Thymus (tissue), 11 donors: Measurements from ENCODE around the gene OR10J1. TPM values are rescaled to one million over a fixed set of nuclear protein-coding genes. Genes with fewer than 3 reads are reported as not detected.

Experiments used
- DNase-seq, 9 donors: peaks; one replicate each; pipeline ENCODE4 v3.0.0-alpha.2; 2013; ENCODE audit warnings: low spot score in 9 of 9, low read depth in 6 of 9, missing footprints in 1 of 9
- H3K27ac ChIP-seq, 2 donors: one replicate each; pipeline ENCODE4 v1.5.1; 2013; ENCODE audit warnings: control low read depth in 1 of 2, low read depth in 1 of 2, low read length in 1 of 2, mild to moderate bottlenecking in 1 of 2, moderate library complexity in 1 of 2
- H3K27me3 ChIP-seq, 2 donors: one replicate each; pipeline ENCODE4 v1.5.1; 2013; ENCODE audit warnings: low read length in 1 of 2; ENCODE audit not compliant: control insufficient read depth in 2 of 2, insufficient read depth in 1 of 2
- H3K36me3 ChIP-seq, 2 donors: one replicate each; pipeline ENCODE4 v1.5.1; 2013; ENCODE audit warnings: low read length in 1 of 2, mild to moderate bottlenecking in 1 of 2, moderate library complexity in 1 of 2; ENCODE audit not compliant: control insufficient read depth in 2 of 2, insufficient read depth in 2 of 2
- H3K4me1 ChIP-seq, 2 donors: one replicate each; pipeline ENCODE4 v1.5.1; 2013; ENCODE audit warnings: low read length in 2 of 2; ENCODE audit not compliant: control insufficient read depth in 2 of 2, insufficient read depth in 2 of 2
- H3K4me3 ChIP-seq, 2 donors: one replicate each; pipeline ENCODE4 v1.5.1; 2013; ENCODE audit warnings: low read length in 2 of 2, control low read depth in 1 of 2, mild to moderate bottlenecking in 1 of 2
- H3K9me3 ChIP-seq, 2 donors: one replicate each; pipeline ENCODE4 v1.5.1; 2013; ENCODE audit warnings: low read length in 1 of 2, mild to moderate bottlenecking in 1 of 2; ENCODE audit not compliant: control insufficient read depth in 2 of 2, insufficient read depth in 1 of 2
- WGBS: extraction: QIAGEN DNeasy Blood & Tissue Kit; methylation state at CpG from one replicate; pipeline ENCODE4 v1.1.7; 2013; 5-methylcytosine and 5-hydroxymethylcytosine counted together
- polyA plus RNA-seq: library from polyadenylated mRNA; stranded (reverse); fragments of 200-250 nt; gene quantifications from one replicate; pipeline ENCODE4 v1.2.3, GENCODE V29; 2013
- total RNA-seq: library from RNA; stranded (reverse); fragments of 120-200 nt; gene quantifications from one replicate; pipeline ENCODE4 v1.2.4, GENCODE V29; 2013
- donor health status: healthy.

OR10J1 gene
- total and polyA plus RNA-seq, 2 donors = 0.05 TPM; not detected in 1

DNA sequence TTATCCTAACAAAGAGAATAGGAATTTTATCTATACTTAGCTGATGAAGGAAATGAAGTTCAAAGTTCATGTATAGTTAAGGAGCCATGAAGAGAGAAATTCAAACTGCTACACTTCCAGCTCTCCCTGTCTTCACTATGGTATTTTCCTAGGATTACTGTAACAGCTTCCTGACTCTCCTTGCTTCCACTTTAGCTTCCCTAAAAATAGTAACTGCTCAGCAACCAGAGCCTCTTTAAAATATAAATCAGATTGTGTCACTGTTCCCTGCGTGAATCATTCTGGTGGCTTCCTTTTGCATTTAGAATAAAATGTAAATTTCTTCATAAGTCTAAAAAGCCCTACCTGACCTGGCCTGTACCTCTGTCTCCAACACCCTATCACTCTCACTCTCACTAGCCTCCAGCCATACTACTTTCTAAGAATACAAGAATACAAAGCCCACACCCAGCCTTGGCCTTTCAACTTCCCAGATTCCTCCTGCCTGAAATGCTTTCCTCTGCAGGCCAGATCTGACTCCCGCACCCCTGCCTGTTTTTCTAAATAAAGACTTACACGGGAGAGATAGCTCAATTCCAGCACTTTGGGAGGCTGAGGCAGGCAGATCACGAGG, 30.5 kb downstream of the OR10J1 start:
- no peak for DNase-seq
- no peaks in the 10 kb centered on the region for H3K27me3 ChIP-seq
- H3K9me3 ChIP-seq = no peaks in the 10 kb centered on the region
- no peak overlapping the region for H3K4me3 ChIP-seq
- H3K4me1 ChIP-seq = no peaks in the 10 kb centered on the region
- no peaks in the 10 kb centered on the region for H3K36me3 ChIP-seq
- WGBS = 70% methylated on average over 4 of the region's 4 CpGs
- H3K27ac ChIP-seq = no peak overlapping the region

DNA sequence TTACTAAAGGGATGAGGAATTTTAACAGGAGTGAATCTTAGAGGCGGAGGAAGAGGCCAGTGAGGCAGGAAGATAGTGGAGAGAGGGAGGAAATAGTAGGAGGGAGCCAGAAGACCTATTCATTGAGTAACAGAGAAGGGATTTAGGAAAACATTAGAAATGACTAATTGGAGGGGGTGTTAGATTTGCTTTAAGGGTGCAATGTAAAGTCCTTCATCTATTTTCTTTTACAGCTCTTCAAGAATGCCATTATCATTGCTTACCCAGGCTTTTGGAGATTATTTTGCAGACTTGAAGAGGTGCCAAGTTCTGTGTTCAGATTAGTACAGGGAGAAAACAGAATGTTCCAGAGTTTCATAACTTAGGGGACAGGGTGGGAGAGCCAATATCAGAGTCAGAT, 33.8 kb downstream of the OR10J1 start:
- DNase-seq = no peak
- H3K9me3 ChIP-seq = no peaks in the 10 kb centered on the region
- no peaks in the 10 kb centered on the region for H3K4me1 ChIP-seq
- WGBS = 93% methylated on average over 1 of the region's 1 CpG
- no peaks in the 10 kb centered on the region for H3K27me3 ChIP-seq
- H3K4me3 ChIP-seq = no peak overlapping the region
- no peak overlapping the region for H3K27ac ChIP-seq
- H3K36me3 ChIP-seq = no peaks in the 10 kb centered on the region

GRCh38 chr1:159474926-159475325, 35.4 kb downstream of the OR10J1 start:
- H3K27ac ChIP-seq = no peak overlapping the region
- H3K36me3 ChIP-seq = no peaks in the 10 kb centered on the region
- H3K4me1 ChIP-seq = no peaks in the 10 kb centered on the region
- DNase-seq = no peak
- H3K9me3 ChIP-seq = no peaks in the 10 kb centered on the region
- WGBS = 30% methylated on average over 1 of the region's 1 CpG
- H3K4me3 ChIP-seq = no peak overlapping the region
- no peaks in the 10 kb centered on the region for H3K27me3 ChIP-seq

DNA sequence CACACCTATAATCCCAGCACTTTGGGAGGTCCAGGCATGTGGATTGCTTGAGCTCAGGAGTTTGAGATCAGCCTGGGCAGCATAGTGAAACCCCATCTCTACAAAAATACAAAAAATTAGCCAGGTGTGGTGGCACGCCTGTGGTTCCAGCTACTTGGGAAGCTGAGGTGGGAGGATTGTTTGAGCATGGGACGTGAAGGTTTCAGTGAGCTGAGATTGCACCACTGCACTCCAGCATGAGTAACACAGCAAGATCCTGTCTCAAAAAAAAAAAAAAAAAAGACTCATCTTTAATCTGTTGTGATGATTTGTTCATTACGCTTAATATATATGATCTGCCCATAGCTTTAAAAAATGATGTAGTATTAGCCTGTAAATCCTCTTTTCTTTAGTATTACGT, 44.0 kb downstream of the OR10J1 start:
- no peaks in the 10 kb centered on the region for H3K9me3 ChIP-seq
- H3K4me3 ChIP-seq = no peak overlapping the region
- H3K27me3 ChIP-seq = no peaks in the 10 kb centered on the region
- H3K36me3 ChIP-seq = no peaks in the 10 kb centered on the region
- no peaks in the 10 kb centered on the region for H3K4me1 ChIP-seq
- no peak for DNase-seq
- 98% methylated on average over 4 of the region's 4 CpGs for WGBS
- no peak overlapping the region for H3K27ac ChIP-seq

Other genes starting within 250 kb of the OR10J1 start
- gene ACKR1, start 234.8 kb upstream of the OR10J1 start, total RNA-seq = 11.6 TPM
- gene ACKR1, start 234.8 kb upstream of the OR10J1 start, polyA plus RNA-seq = 44.4 TPM
- gene FCER1A, start 137.4 kb upstream of the OR10J1 start, total RNA-seq = 1.0 TPM
- gene FCER1A, start 137.4 kb upstream of the OR10J1 start, polyA plus RNA-seq = 3.3 TPM
- gene OR10J4, start 7.5 kb upstream of the OR10J1 start, total RNA-seq = not detected
- gene OR10J4, start 7.5 kb upstream of the OR10J1 start, polyA plus RNA-seq = not detected
- gene OR10J5, start 96.3 kb downstream of the OR10J1 start, total RNA-seq = not detected
- gene OR10J5, start 96.3 kb downstream of the OR10J1 start, polyA plus RNA-seq = not detected
- gene APCS, start 148.1 kb downstream of the OR10J1 start, total RNA-seq = 0.05 TPM
- 0.16 TPM for gene APCS, start 148.1 kb downstream of the OR10J1 start, polyA plus RNA-seq